Measurements from ENCODE around the gene ZBTB1.

GRCh38 chr14:64549791-64550620, 45.4 kb downstream of the ZBTB1 start, which contains the start of gene PPP1R36:
- TF ChIP-seq ZC3H10 (CRISPR knock-in tag; IDR thresholded peaks at IDR 0.05) (no peak), RARB (CRISPR knock-in tag; IDR thresholded peaks at IDR 0.05) (no peak), CSDC2 (CRISPR knock-in tag; IDR thresholded peaks at IDR 0.05) (no peak), ZNF8 (CRISPR knock-in tag; IDR thresholded peaks at IDR 0.05) (no peak), POU6F1 (CRISPR knock-in tag; IDR thresholded peaks at IDR 0.05; ENCODE audit: borderline replicate concordance, low read depth) (no peak), TOX (CRISPR knock-in tag; IDR thresholded peaks at IDR 0.05; ENCODE audit: borderline replicate concordance) (no peak)
